GM20000 (cell line): ENCODE data around the gene TMPRSS15.

ENCODE experiments used
- DNase-seq: peaks from one replicate; pipeline ENCODE4 v3.0.0; 2012; ENCODE audit warnings: low spot score
- CTCF ChIP-seq: IDR thresholded peaks from 2 replicates; pipeline ENCODE4 v1.5.1; 2012; ENCODE audit warnings: mild to moderate bottlenecking, control low read depth; ENCODE audit errors: extremely low read depth, missing control alignments

Gene TMPRSS15

DNA sequence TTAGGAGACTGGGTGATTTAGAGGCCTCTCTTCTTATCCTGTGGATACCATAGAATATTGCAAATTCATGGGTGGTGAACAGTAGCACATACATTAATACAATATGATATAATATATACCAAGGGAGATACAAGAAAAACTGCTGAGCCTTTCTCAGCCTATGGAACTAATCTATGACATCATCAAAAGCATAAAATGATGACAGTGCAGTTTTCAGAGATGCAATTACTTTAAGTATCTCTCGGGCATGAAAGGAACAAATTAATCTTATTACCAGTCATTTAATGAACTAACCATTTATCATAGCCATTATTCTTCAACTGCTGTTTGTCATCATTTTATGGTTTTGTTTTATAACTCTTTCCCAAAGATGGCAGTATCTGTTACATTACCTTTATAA is 155.4 kb downstream of the TMPRSS15 start:
- DNase-seq, result no peak

GRCh38 chr21:18245464-18245967 is 158.1 kb downstream of the TMPRSS15 start:
- no peak for TF ChIP-seq CTCF
- DNase-seq, result peak; percentile 10

More for the DNA sequence above, 155.4 kb downstream of the TMPRSS15 start:
- no peak for TF ChIP-seq CTCF

DNA sequence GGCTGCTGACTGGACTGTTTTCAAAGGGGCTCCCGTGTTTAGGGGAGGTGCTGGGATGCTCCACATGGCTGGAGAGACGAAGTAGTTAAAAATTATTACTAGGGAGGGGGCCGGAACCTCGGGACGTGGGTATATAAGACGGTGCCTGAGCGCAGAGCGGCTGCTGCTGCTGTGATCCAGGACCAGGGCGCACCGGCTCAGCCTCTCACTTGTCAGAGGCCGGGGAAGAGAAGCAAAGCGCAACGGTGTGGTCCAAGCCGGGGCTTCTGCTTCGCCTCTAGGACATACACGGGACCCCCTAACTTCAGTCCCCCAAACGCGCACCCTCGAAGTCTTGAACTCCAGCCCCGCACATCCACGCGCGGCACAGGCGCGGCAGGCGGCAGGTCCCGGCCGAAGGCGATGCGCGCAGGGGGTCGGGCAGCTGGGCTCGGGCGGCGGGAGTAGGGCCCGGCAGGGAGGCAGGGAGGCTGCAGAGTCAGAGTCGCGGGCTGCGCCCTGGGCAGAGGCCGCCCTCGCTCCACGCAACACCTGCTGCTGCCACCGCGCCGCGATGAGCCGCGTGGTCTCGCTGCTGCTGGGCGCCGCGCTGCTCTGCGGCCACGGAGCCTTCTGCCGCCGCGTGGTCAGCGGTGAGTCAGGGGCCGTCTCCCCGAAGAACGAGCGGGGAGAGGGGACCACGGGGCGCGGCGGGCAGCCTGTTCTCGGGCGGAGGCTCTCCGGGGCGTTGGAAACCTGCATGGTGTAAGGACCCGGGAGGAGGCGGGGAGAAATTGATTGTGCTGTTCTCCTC is 158.7 kb downstream of the TMPRSS15 start, which contains the start of gene CHODL:
CHODL (plus strand) TSS at position 163 of the 793 bp plus-strand sequence; CDS start at position 554, 391 bp downstream.
- TF ChIP-seq CTCF, result no peak
- no peak for DNase-seq

DNA sequence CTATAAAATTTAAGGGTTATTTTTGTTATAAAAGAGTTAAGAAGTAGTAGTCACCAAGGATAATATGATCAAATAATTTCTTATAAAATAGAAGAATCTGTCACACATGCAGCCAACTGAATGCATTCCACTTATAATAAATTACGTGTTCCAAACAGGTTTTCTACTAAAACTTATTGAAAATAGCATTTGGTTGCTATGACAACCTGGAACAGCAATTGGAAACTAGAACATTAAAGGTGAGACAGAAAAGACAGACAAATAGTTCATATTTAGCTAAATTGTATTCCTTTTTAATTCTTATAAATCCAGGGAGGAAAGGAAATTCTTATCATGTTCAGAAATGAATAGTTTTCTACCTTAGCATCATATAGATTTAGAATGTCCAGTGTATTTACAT is 168.0 kb downstream of the TMPRSS15 start:
- no peak for TF ChIP-seq CTCF
- no peak for DNase-seq

GRCh38 chr21:18228060-18228739 is 175.4 kb downstream of the TMPRSS15 start:
- no peak for DNase-seq
- TF ChIP-seq CTCF, result no peak

- DNase-seq, result no peak
- TF ChIP-seq CTCF, result no peak
Observed at GRCh38 chr21:18222346-18222745, 181.2 kb downstream of the TMPRSS15 start.

DNA sequence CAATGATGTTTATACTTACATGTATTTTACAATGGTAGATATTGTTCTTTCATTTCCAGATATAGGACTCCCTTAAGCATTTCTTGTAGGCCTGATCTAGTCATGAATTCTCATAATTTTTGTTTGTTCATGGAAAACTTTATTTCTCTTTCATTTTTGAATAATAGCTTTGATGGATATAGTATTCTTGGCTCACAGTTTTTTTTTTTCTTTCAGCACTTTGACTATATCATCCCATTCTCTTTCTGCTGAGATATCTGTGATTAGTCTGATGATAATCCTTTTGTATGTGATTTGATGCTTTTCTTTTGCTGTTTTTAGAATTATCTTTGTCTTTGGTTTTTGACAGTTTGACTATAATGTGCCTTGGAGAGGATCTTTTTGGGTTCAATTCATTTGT is 183.1 kb downstream of the TMPRSS15 start:
- DNase-seq, result no peak
- TF ChIP-seq CTCF, result no peak
